Measurements from ENCODE around the gene OR8G5.

Gene OR8G5

GRCh38 chr11:124294687-124295086 is 38.5 kb downstream of the OR8G5 start:
- no peak for DNase-seq

DNA sequence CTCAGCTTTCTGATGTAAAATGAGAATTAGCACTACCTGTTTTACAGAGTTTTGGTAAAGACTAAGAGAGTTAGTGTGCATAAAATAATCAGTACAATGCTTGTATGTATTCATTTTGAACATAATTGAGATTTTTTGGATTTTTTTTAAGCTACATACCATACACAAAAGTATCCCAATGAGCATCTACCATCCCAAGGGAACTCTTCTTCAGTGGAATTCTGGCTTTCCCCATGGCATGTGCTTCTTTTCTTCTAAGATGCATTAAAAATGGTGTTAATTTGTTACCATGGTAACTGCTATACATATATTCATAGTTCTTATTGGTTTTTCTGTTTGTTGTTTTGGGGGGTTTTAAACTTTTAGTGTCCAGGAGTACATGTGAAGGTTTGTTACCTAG is 39.8 kb downstream of the OR8G5 start:
- DNase-seq, result no peak

DNA sequence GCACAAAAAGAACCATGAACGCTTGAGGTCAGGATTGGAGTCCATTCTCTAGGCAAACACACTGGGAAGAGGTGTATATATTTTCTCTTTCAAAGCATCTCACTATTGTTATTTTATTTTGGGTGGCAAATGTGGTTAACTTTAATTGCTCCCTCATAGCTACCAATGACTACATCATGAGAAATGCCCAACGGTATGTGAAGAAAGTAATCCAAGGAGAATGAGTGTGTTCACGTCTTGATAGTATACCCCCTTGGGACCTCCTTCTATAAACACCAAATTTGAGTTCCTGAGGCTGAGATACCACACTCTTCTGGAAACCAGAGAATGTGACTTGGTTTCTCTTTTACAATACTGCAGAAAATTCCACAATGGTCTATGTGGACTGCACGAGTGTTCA is 41.7 kb downstream of the OR8G5 start:
- DNase-seq, result no peak

- DNase-seq, result no peak
These were observed 45.4 kb downstream of the OR8G5 start for GRCh38 chr11:124301548-124301947.

GRCh38 chr11:124302347-124303125 is 46.4 kb downstream of the OR8G5 start:
- DNase-seq, result no peak

GRCh38 chr11:124307093-124307492 is 50.9 kb downstream of the OR8G5 start:
- DNase-seq, result no peak

DNA sequence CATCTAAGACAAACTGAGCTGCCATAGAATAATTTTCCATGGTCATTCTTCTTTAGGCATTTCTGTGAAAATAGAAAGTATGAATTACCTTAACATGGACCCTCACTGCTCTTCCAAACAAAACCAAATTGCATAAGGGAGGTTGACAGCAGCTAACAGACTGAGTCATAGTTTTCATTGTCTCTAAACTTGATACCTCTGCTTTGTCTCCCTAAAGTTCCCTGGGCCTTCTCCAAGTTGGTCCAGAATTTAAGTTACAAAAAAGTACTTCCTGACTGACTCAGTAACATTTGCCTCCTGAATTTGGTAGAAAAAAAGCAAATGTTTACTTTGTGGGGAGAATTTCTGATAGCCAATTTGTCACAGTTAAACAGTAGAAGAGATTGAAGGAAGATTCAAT is 54.5 kb downstream of the OR8G5 start:
- DNase-seq, result no peak

- no peak for DNase-seq
These were observed 55.1 kb downstream of the OR8G5 start for GRCh38 chr11:124311269-124311668.

- DNase-seq, result no peak
These were observed 55.5 kb downstream of the OR8G5 start for GRCh38 chr11:124311670-124312069.

- no peak for DNase-seq
These were observed 57.0 kb downstream of the OR8G5 start for GRCh38 chr11:124313131-124313530.

DNA sequence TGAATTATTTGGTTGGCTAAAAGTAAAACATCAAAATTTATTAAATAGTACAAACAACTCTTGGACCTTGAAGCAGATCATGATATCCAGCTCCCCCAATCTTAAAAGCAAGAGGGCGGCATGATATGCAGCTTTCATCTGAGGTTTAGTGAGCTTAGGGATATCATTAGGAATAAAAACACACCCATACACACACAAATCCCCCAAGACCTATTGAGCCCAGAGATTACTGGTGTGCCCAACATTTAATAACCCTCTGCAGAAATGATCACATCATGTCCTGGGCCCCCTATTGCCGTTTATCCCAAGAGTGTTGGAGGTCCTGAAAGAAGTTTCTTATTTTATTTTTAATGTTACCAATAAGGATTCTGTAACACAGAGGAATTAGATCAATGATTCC is 57.7 kb downstream of the OR8G5 start, which contains the start of gene OR8D1:
Gene OR8D1 (minus strand): TSS at position 101 of the 400 bp plus-strand sequence. CDS start 3,183 bp downstream, outside the sequence.
- DNase-seq, result no peak

- DNase-seq, result no peak
These were observed 58.9 kb downstream of the OR8G5 start for GRCh38 chr11:124315052-124315451.
